ENCODE results near the gene FAM171A1.

The FAM171A1 gene

DNA sequence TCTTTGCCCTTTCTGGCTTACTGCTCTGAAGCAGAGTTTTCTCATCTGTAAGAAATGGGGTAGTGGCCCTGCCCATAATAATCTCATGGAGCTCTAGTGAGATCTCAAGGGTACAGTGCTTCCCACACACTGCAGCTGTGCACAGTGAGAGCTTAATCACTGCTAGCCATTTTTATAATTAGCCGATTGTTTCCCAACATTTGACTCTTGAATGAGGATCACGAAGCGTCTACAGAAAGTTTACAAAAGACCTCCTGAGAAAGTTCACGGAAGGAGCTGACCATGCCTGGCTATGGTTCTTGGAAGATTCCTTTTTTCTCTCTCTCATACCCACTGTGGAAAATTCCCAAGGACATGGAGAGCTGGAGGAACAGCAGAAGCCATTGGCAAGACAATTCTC, 70.4 kb downstream of the FAM171A1 start:
- no peaks in the 10 kb centered on the region for H3K4me1 ChIP-seq (ENCODE audit: insufficient read depth, low read length, severe bottlenecking)
- H3K9me3 ChIP-seq (ENCODE audit: low read length), result no peaks in the 10 kb centered on the region
- no peak overlapping the region for H3K4me3 ChIP-seq (ENCODE audit: low read depth, low read length, poor library complexity, severe bottlenecking)
- no peak overlapping the region for H3K9ac ChIP-seq (ENCODE audit: low read length)
- H3K4me2 ChIP-seq (ENCODE audit: low read length), result no peak overlapping the region
- H3F3A ChIP-seq (ENCODE audit: insufficient read depth, low read length), result no peaks in the 10 kb centered on the region
- H3K27ac ChIP-seq (ENCODE audit: low read depth, low read length, poor library complexity, severe bottlenecking), result no peak overlapping the region
- no peak overlapping the region for H2AFZ ChIP-seq (ENCODE audit: low read length)
- no peaks in the 10 kb centered on the region for H4K20me1 ChIP-seq (ENCODE audit: insufficient read depth, low read length)
- H3K9me2 ChIP-seq (ENCODE audit: low read depth, low read length), result no peaks in the 10 kb centered on the region
- no peaks in the 10 kb centered on the region for H3K27me3 ChIP-seq (ENCODE audit: insufficient read depth, low read length)
- no peaks in the 10 kb centered on the region for H3K79me2 ChIP-seq (ENCODE audit: insufficient read depth, low read length)
- no peak for TF ChIP-seq EZH2 (IDR thresholded peaks at IDR 0.05; ENCODE audit: borderline replicate concordance, low read length)
- TF ChIP-seq, protein P1, sequence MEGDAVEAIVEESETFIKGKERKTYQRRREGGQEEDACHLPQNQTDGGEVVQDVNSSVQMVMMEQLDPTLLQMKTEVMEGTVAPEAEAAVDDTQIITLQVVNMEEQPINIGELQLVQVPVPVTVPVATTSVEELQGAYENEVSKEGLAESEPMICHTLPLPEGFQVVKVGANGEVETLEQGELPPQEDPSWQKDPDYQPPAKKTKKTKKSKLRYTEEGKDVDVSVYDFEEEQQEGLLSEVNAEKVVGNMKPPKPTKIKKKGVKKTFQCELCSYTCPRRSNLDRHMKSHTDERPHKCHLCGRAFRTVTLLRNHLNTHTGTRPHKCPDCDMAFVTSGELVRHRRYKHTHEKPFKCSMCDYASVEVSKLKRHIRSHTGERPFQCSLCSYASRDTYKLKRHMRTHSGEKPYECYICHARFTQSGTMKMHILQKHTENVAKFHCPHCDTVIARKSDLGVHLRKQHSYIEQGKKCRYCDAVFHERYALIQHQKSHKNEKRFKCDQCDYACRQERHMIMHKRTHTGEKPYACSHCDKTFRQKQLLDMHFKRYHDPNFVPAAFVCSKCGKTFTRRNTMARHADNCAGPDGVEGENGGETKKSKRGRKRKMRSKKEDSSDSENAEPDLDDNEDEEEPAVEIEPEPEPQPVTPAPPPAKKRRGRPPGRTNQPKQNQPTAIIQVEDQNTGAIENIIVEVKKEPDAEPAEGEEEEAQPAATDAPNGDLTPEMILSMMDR (IDR thresholded peaks at IDR 0.05; ENCODE audit: low read length), result no peak
- no peaks in the 10 kb centered on the region for H3K36me3 ChIP-seq (ENCODE audit: insufficient read depth, low read length)

DNA sequence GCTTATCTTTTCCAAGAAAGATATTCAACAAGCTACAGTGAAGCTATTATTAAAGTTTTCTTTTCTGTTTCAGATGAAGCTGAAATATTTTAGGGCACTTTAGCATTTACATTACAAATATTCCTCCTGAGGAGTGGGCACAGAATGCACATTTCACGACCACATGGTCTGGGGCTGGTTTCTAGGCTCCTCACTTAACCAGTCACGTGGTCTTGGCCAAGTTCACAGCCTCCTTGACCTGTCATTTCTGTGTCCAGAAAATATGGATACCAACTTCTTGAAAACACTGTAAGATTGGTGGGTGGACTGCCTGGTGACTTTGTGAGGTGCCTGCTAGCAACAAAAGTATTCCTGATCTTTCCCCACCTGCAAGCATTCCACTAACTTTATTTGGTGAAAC, 70.9 kb downstream of the FAM171A1 start:
- no peaks in the 10 kb centered on the region for H3K9me3 ChIP-seq (ENCODE audit: low read length)
- no peak overlapping the region for H3K4me2 ChIP-seq (ENCODE audit: low read length)
- H3K79me2 ChIP-seq (ENCODE audit: insufficient read depth, low read length), result no peaks in the 10 kb centered on the region
- TF ChIP-seq, protein P1 (IDR thresholded peaks at IDR 0.05; ENCODE audit: low read length), result no peak
- no peak for TF ChIP-seq EZH2 (IDR thresholded peaks at IDR 0.05; ENCODE audit: borderline replicate concordance, low read length)
- H3K4me1 ChIP-seq (ENCODE audit: insufficient read depth, low read length, severe bottlenecking), result no peaks in the 10 kb centered on the region
- no peak overlapping the region for H3K27ac ChIP-seq (ENCODE audit: low read depth, low read length, poor library complexity, severe bottlenecking)
- H3K27me3 ChIP-seq (ENCODE audit: insufficient read depth, low read length), result no peaks in the 10 kb centered on the region
- H3K4me3 ChIP-seq (ENCODE audit: low read depth, low read length, poor library complexity, severe bottlenecking), result no peak overlapping the region
- no peak overlapping the region for H3K9ac ChIP-seq (ENCODE audit: low read length)
- H2AFZ ChIP-seq (ENCODE audit: low read length), result no peak overlapping the region
- no peaks in the 10 kb centered on the region for H3F3A ChIP-seq (ENCODE audit: insufficient read depth, low read length)
- H3K9me2 ChIP-seq (ENCODE audit: low read depth, low read length), result no peaks in the 10 kb centered on the region
- no peaks in the 10 kb centered on the region for H4K20me1 ChIP-seq (ENCODE audit: insufficient read depth, low read length)
- no peaks in the 10 kb centered on the region for H3K36me3 ChIP-seq (ENCODE audit: insufficient read depth, low read length)

DNA sequence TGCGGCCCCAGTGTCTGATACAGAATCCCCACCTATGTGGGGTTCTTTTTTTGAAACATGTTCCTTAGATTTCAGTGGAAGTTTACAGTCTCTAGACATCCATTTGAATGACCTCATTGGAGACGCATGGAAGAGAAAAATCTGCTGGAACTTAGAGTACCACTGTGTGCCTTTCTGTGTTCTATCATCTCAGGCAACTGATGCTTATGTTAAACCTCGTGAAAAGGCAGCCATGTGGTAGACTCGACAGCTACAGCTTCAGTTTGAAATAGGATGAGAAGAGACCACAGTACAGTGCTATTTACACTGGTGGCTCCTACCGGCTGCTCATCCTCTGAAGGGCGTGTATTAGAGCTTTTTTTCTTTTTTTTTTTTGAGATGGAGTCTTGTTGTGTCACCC, 74.4 kb downstream of the FAM171A1 start:
- TF ChIP-seq EZH2 (IDR thresholded peaks at IDR 0.05; ENCODE audit: borderline replicate concordance, low read length), result no peak
- TF ChIP-seq, protein P1 (IDR thresholded peaks at IDR 0.05; ENCODE audit: low read length), result no peak
- Histone ChIP-seq H3K4me2 (ENCODE audit: low read length) (no peak overlapping the region), H3K36me3 (ENCODE audit: insufficient read depth, low read length) (no peaks in the 10 kb centered on the region), H3K27ac (ENCODE audit: low read depth, low read length, poor library complexity, severe bottlenecking) (no peak overlapping the region), H3K79me2 (ENCODE audit: insufficient read depth, low read length) (no peaks in the 10 kb centered on the region), H3K4me1 (ENCODE audit: insufficient read depth, low read length, severe bottlenecking) (no peaks in the 10 kb centered on the region), H2AFZ (ENCODE audit: low read length) (no peak overlapping the region), H3K27me3 (ENCODE audit: insufficient read depth, low read length) (no peaks in the 10 kb centered on the region), H3K4me3 (ENCODE audit: low read depth, low read length, poor library complexity, severe bottlenecking) (no peak overlapping the region), H3F3A (ENCODE audit: insufficient read depth, low read length) (no peaks in the 10 kb centered on the region), H3K9me2 (ENCODE audit: low read depth, low read length) (no peaks in the 10 kb centered on the region), H3K9me3 (ENCODE audit: low read length) (no peaks in the 10 kb centered on the region), H4K20me1 (ENCODE audit: insufficient read depth, low read length) (no peaks in the 10 kb centered on the region), H3K9ac (ENCODE audit: low read length) (no peak overlapping the region)

All from OCI-LY1 (cell line).